Gastroesophageal sphincter (tissue), 4 donors: ENCODE measurements around the gene SMARCAD1. TPM values are rescaled to one million over a fixed set of nuclear protein-coding genes. Genes with fewer than 3 reads are reported as not detected.

Experiments
- ATAC-seq: fragments of 150-250 bp; one replicate; pipeline ENCODE4 v1.9.1; 2016; ENCODE audit warnings: mild to moderate bottlenecking, moderate library complexity
- H3K27ac ChIP-seq, 4 donors: fragments of 200-600 bp; sonication (generic) in 3 of 4; 1 replicate in 3 of 4; 2 replicates in 1 of 4; pipeline ENCODE4 v1.5.1; 2016 to 2019
- H3K27me3 ChIP-seq: fragments of 200-600 bp; sonication (generic); one replicate; pipeline ENCODE4 v1.5.1; 2019
- H3K36me3 ChIP-seq, 2 donors: fragments of 200-600 bp; sonication (generic); one replicate each; pipeline ENCODE4 v1.5.1; 2019; ENCODE audit warnings: control low read depth in 1 of 2
- H3K4me1 ChIP-seq, 3 donors: fragments of 200-600 bp; sonication (generic); 1 replicate in 2 of 3; 2 replicates in 1 of 3; pipeline ENCODE4 v1.5.1; 2016 to 2019; ENCODE audit warnings: control low read depth in 2 of 3
- H3K4me3 ChIP-seq, 2 donors: fragments of 200-600 bp; sonication (generic); one replicate each; pipeline ENCODE4 v1.5.1; 2019; ENCODE audit warnings: mild to moderate bottlenecking in 1 of 2, moderate library complexity in 1 of 2
- H3K9me3 ChIP-seq, 3 donors: fragments of 200-600 bp; sonication (generic); one replicate each; pipeline ENCODE4 v1.5.1; 2017 to 2019; ENCODE audit warnings: control low read depth in 2 of 3
- CTCF ChIP-seq, 4 experiments: fragments of 200-600 bp in 2 of 4; fragments of 450-650 bp in 2 of 4; sonication (generic) in 1 of 4; IDR thresholded peaks; one replicate each; pipeline ENCODE4 v1.5.1; 2017 to 2019; ENCODE audit warnings: antibody characterized with exemption in 4 of 4, mild to moderate bottlenecking in 2 of 4, moderate library complexity in 2 of 4
- EP300 ChIP-seq: sonication (generic); formaldehyde crosslinking; IDR thresholded peaks from one replicate; pipeline ENCODE4 v1.6.1; 2017; ENCODE audit warnings: antibody characterized with exemption, mild to moderate bottlenecking
- POLR2A ChIP-seq, 2 donors: fragments of 450-650 bp; IDR thresholded peaks; one replicate each; pipeline ENCODE4 v1.6.1; 2017; ENCODE audit warnings: antibody characterized with exemption in 2 of 2, mild to moderate bottlenecking in 2 of 2, moderate library complexity in 1 of 2
- POLR2AphosphoS5 ChIP-seq: sonication (generic); formaldehyde crosslinking; IDR thresholded peaks from one replicate; pipeline ENCODE4 v1.6.1; 2017; ENCODE audit warnings: antibody characterized with exemption
- WGBS, 2 donors: methylation state at CpG; one replicate each; pipeline ENCODE4 v1.1.5; 2018; ENCODE audit warnings: low coverage in 1 of 2; 5-methylcytosine and 5-hydroxymethylcytosine counted together
- total RNA-seq, 4 donors: library from RNA; depleted of rRNA; stranded (reverse); fragments of >200 nt; gene quantifications; one replicate each; pipeline ENCODE4 v1.1.0, GENCODE V29; 2016

Gene SMARCAD1
- total RNA-seq, 4 donors from 2014 or later = 12.8 to 25.8 (median 18.6) TPM

GRCh38 chr4:94271248-94271647 is 63.6 kb downstream of the SMARCAD1 start:
- Histone ChIP-seq H3K27me3 (no peaks in the 10 kb centered on the region), H3K27ac (no peak overlapping the region), H3K9me3 (no peaks in the 10 kb centered on the region), H3K36me3 (peaks cover 0 to 76% of the 10 kb centered on the region in 2 donors), H3K4me3 (no peak overlapping the region), H3K4me1 (no peaks in the 10 kb centered on the region)
- WGBS, 2 donors = 69 to 80% methylated on average over 2 of the region's 2 CpGs
- ATAC-seq = no peak
- TF ChIP-seq EP300 (no peak), POLR2A (IDR thresholded peaks at IDR 0.05) (no peak), CTCF (IDR thresholded peaks at IDR 0.05) (no peak), POLR2AphosphoS5 (no peak)

GRCh38 chr4:94274912-94275311 is 67.2 kb downstream of the SMARCAD1 start:
- no peak overlapping the region for H3K4me3 ChIP-seq
- peaks cover 0 to 96% of the 10 kb centered on the region in 2 donors for H3K36me3 ChIP-seq
- no peaks in the 10 kb centered on the region for H3K4me1 ChIP-seq
- no peaks in the 10 kb centered on the region for H3K27me3 ChIP-seq
- no peak overlapping the region for H3K27ac ChIP-seq
- ATAC-seq = no peak
- 93 to 95% methylated on average over 3 of the region's 3 CpGs for WGBS, 2 donors
- TF ChIP-seq POLR2A (IDR thresholded peaks at IDR 0.05) (no peak), EP300 (no peak), POLR2AphosphoS5 (no peak), CTCF (IDR thresholded peaks at IDR 0.05) (no peak)
- no peaks in the 10 kb centered on the region for H3K9me3 ChIP-seq

GRCh38 chr4:94276204-94276603 is 68.5 kb downstream of the SMARCAD1 start:
- Histone ChIP-seq H3K27me3 (no peaks in the 10 kb centered on the region), H3K9me3 (no peaks in the 10 kb centered on the region), H3K4me1 (no peaks in the 10 kb centered on the region), H3K4me3 (no peak overlapping the region), H3K27ac (no peak overlapping the region), H3K36me3 (peaks cover 0 to 96% of the 10 kb centered on the region in 2 donors)
- ATAC-seq = no peak
- TF ChIP-seq POLR2A (IDR thresholded peaks at IDR 0.05) = no peak
- TF ChIP-seq EP300 = no peak
- no peak for TF ChIP-seq CTCF (IDR thresholded peaks at IDR 0.05)
- no peak for TF ChIP-seq POLR2AphosphoS5
- 91 to 95% methylated on average over 7 of the region's 7 CpGs for WGBS, 2 donors

GRCh38 chr4:94277534-94277933 is 69.9 kb downstream of the SMARCAD1 start:
- no peak for ATAC-seq
- H3K4me3 ChIP-seq = no peak overlapping the region
- WGBS, 2 donors = 61 to 66% methylated on average over 3 of the region's 3 CpGs
- peaks cover 0 to 95% of the 10 kb centered on the region in 2 donors for H3K36me3 ChIP-seq
- no peaks in the 10 kb centered on the region for H3K9me3 ChIP-seq
- H3K4me1 ChIP-seq = no peaks in the 10 kb centered on the region
- H3K27ac ChIP-seq = no peak overlapping the region
- no peaks in the 10 kb centered on the region for H3K27me3 ChIP-seq
- no peak for TF ChIP-seq POLR2AphosphoS5
- TF ChIP-seq CTCF (IDR thresholded peaks at IDR 0.05) = no peak

GRCh38 chr4:94278781-94279180 is 71.1 kb downstream of the SMARCAD1 start:
- H3K9me3 ChIP-seq = no peaks in the 10 kb centered on the region
- ATAC-seq = no peak
- no peaks in the 10 kb centered on the region for H3K4me1 ChIP-seq
- TF ChIP-seq EP300 = no peak
- peaks cover 0 to 97% of the 10 kb centered on the region in 2 donors for H3K36me3 ChIP-seq
- no peak overlapping the region for H3K27ac ChIP-seq
- WGBS, 2 donors = 100% methylated on average over 2 of the region's 2 CpGs
- no peaks in the 10 kb centered on the region for H3K27me3 ChIP-seq
- H3K4me3 ChIP-seq = no peak overlapping the region

GRCh38 chr4:94284889-94285288 is 77.2 kb downstream of the SMARCAD1 start:
- TF ChIP-seq EP300 = no peak
- TF ChIP-seq POLR2A (IDR thresholded peaks at IDR 0.05) = no peak
- no peak for TF ChIP-seq POLR2AphosphoS5
- no peak for TF ChIP-seq CTCF (IDR thresholded peaks at IDR 0.05)
- Histone ChIP-seq H3K4me3 (no peak overlapping the region), H3K27ac (no peak overlapping the region), H3K27me3 (no peaks in the 10 kb centered on the region), H3K9me3 (no peaks in the 10 kb centered on the region), H3K4me1 (no peaks in the 10 kb centered on the region), H3K36me3 (peaks cover 0 to 98% of the 10 kb centered on the region in 2 donors)
- 75 to 88% methylated on average over 1 of the region's 1 CpG for WGBS, 2 donors
- ATAC-seq = no peak
